HS-27A (cell line): Measurements from ENCODE around the gene ZNF554.

Source experiments
- DNase-seq: peaks from one replicate; pipeline ENCODE4 v3.0.0-alpha.2; 2012; ENCODE audit warnings: low read depth, missing footprints

Gene ZNF554

DNA sequence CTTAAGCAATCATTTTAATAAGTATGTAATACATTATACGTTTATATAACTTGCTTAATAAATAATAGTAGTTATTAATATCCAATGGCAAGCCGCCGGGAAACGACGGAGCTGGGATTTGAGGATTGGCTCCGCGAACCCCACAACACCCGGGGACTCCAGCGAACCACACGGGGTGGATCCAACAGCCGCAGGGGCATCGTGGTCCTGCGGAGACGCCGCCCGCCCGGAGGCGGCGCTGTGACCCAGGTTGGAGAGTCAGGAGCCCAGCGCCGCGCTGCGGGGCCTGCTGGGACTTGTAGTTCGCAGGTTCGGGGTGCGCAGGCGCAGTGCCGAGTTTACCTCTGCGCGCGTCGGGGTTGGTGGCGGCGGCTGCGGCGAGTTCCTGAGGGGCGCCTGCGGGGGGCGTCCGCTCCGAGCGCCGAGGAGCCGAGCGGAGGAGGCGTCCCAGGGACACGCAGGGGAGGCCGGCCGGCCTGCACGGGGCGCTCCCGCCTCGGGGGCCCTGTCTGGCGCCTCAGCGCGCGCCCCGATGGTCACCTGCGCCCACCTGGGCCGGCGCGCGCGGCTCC, at the start of gene ZNF554:
ZNF554 (plus strand) TSS at position 329 of the 572 bp plus-strand sequence; CDS start at position 533, 204 bp downstream.
- DNase-seq = peak; percentile 68

DNA sequence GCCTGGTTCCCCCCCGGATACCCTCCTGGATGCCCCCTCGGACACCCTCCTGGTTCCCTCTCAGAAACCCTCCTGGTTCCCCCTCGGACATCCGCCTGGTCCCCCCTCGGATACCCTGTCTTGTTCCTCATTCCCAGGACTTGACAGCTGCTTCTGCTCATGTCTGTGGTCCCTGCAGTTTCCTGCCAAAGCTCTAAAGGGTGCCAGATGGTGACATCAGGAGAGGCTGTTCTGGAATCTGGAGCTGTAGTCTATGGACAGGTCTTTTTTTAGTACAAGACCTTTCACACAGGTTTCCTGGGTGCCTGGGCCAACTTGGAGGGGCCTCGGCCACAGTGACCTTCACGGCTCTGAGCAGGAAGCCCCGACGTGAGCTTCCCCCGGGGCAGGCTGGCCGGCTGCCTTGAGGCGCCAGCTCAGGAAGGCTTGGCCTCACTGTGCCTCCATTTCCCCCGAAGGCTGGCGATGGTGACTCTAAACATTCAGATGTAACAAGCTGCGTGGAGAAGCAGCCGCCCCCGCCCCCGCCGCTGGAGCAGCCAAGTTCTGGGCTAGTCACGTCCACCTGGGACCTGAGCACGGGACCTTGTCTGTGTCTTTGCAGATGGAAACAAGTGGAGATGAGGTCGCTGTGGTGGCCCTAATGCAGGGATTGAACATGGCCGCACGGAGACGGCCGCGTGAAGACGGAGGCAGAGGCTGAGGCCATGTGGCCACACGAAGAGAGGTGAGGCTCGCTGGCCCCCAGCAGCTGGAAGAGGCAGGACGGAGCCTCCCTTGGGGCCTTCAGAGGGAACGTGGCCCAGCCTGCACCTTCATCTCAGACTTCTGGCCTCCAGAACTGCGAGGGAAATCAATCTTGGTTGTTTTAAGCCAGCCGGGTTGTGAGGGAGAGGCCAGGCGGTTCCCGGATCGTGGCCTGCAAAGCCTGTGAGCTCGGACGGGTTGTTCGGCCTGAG, 49.3 kb upstream of the ZNF554 start:
- no peak for DNase-seq

DNA sequence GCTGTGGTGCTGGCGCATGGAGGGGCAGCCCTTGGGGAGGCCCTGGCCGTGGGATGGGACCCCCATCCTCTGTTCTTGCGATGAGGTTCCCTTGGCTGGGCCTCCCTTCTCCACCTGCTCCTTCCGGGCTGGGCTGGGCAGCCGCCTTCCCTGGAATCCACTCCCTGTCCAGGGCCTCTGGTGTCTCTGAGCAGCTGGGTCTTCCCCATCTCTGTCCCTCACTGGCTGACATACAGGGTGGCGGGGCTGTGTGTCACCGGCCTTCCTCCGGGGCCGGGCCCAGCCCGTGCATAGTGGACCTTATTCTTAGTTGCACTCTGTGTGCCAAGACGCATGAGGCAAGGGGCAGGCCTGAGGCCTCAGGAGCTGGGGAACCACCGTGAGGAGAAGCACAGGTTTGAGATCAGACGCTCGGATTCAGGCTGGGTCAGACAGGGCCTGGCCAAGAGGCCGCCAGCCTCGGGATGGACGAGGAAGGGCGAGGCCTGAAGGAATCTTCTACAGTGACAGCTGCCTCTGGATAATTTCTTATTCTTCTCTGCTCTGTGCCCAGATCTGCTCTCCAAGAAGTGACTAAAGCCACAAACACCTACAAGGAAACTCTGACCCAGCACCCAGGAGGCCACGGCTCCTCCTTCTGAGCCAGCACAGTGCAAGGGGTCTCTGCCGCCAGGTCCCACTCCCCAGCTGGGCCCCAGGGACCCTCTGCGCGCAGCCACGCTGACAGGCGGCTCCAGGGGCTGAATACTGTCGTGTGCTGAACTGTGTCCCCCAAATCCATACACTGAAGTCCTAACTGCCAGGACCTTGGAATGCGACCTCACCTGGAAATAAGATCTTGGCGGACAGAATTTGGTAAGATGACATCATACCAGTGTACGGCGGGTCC, 47.6 kb upstream of the ZNF554 start:
- no peak for DNase-seq

DNA sequence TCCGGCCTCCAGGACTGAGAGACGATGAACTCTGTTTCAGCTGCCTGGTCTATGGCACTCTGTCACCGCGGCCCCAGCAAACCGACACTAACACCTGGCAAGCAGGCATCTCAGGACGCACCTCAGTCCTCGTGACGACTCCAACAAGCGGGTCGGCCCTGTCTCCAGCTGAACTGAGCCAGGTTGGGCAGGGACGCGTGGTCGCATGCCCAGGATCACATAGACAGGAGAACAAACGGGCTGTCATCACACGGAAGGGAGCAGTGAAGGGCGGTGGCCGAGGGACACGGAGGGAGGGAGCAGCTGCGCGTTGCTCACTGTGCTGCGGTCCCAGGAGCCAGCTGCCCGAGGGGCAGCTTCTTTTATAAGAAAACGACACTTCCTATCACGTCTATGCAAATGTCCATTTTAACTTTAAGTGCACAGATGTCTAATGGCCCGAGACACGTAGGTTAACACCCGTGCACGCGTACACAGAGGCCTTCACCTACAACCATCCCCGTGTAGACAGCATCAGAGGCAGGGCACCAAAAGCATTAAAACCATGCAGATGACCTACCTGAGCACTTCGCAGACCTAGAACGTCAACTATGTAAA, 45.5 kb upstream of the ZNF554 start:
- no peak for DNase-seq

DNA sequence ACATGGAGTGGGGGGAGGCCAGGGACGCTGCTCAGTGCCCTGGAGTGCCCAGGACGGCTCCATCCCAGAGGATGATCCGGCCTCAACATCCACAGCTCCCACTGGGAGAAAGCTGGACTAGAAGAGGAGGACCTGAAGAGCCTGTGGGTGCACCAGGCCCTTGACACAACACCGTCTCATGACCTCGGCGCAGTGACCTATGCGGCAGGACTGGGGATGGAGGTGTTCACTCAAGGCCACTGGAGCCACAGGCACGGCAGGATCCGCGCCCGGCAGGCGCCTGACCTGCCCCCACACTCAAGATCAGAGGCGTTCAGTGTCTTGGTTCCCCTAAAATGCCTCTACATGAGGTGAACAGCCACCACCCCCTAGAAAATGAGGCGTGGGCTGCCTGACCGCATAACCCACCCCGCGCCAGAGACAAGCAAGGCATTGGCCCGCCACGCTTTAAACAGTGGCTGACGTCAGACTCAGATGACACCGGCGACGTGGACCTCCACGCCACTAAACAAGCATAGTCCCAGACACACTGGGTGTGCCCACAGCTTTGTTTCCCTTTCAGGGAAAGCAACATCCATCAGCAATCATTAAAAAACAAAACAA, 44.6 kb upstream of the ZNF554 start:
- no peak for DNase-seq

DNA sequence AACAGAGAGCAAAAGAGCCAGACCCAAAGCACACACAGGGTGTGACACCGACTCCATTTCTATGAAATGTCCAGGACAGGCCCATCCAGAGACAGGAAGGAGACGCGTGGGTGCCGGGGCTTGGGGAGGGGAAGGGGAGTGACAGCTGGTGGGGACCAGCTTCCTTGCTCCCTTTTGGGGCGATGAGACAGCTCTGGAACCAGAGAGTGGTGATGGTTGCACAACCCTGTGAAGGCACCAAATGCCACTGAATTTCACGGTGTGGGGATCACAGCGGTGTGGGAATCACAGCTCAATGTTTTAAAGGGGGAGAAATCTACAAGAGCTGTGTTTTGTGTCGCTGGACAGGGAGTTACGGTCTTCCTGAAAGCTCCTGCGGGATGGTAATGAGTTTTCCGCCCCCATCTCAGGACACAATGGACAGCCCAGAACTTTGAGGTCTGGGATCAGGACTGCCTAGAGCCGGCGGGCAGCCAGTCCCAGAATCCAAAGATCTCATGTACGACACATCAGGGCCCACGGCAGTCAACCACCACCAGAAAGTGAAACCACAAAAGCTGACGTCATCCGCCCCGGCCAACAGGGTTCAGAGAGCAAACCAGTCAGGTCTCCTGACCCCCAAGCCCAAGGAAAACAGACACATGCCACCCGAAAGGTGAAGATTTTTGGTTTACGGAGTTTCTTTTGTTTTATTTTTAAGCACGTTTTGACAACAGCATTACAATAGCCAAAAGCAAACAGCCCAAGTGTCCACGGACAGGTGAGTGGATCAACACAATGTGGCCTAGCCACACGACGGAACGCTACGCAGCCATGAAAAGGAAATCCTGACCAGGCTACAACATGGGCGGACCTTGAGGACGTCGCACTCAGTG, 43.9 kb upstream of the ZNF554 start:
- no peak for DNase-seq

DNA sequence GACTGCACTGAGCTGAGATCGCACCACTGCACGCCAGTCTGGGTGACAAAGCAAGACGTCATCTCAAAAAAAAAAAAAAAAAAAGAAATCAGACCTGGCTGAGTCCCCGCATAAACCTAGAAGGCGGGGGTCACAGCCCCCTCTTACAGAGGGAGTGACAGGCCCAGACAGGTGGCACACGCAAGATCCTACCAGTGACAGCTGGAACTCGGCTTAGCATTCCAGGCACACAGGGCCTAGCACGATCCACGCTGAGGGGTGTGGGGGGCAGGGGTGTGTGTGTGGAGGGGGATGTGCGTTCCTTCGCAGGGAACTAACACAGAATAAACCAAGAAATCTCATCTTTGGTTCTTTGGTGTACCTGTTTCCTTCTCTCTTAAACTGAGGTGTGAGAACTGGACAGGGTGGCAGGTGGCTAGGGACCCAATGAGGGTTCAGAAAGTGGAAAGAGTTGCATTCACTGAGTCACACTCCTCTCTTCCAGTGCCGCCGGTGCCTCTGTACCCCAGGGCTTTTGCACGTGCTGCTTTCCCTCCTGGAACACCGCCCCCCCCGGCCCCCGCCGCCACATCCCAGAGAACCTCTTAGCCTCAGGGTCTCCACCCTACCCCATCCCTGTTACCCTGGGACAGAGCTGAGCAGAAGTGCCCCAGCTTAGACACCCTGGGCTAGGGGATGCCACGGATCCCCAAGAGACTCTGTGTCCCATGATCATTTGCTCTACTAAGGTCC, 41.5 kb upstream of the ZNF554 start:
- no peak for DNase-seq

DNA sequence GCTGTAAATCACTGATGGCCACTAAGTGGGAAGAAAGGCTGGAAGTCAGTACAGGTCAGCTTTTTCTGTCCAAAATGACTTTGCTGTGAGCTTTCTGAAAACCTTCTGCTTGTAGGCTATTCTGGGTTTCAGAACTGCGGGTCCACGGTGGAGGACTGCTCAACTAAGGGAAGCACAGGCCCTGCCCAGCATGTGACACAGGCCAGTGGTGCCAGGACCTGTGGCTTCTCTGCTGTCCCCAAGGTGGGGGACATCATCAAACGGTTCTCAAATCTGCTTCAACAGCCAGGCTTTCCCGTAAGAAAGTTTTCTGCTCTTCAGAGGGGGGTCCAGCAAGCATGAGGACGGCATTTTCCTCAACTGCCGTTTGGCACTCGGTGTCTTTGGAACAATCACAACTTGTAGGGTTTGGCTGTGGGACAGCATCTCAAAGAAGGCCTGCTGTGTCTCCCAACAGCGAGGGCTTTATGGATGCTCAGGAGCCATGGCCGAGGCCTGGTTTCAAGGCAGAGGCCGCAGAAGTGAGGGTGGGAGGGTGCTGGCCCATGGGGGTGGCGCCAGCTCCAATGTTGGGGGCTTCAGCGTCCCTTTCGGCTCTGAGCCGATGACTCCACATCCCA, 40.4 kb upstream of the ZNF554 start:
- DNase-seq = no peak

DNA sequence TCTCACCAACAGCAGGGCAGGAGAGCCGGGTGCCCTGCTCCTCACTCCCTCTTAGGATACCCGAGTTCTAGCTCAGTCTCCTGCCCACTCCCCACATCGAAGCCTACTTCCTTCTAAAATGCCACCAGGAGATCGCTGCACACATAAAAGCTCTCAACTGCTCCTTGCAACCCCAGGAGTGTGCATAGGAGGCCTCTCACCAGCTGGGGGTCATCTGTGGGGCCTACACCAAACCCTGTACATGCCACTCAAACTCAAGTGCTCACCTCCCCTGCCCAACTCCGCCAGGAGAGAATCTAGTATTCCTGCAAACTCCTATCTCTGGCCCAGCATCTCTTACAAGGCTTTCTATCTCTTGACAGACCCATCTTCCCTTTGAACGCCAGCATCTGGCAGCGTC, 39.4 kb upstream of the ZNF554 start:
- no peak for DNase-seq

DNA sequence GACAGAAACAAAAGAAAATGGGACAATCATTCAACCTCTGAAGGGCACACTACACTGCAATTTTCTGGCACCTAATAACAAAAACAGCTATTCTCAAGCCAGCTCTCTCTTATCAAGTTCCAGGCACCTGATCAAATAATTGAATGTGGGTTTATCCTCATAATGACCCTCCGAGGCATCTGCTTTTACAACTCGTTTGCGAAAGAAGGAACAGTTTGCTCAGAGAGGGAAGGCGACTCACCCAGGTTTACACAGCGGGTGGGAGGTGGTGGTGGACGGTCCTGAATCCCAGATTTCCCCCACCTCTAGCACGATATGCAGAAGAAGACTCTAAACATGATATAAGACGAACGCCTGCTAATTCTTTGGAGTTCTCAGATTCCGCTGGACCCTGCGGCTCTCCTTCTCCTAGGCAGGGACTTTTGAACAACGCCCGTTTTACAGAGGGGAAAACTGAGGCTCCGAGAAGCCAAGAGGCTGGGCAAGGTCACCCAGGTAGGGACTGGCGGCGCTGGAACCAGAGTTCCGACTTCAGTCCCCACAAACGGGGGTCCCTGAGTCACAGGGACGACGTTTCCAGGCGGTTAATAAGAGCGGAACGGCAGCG, 37.2 kb upstream of the ZNF554 start:
- DNase-seq = no peak

DNA sequence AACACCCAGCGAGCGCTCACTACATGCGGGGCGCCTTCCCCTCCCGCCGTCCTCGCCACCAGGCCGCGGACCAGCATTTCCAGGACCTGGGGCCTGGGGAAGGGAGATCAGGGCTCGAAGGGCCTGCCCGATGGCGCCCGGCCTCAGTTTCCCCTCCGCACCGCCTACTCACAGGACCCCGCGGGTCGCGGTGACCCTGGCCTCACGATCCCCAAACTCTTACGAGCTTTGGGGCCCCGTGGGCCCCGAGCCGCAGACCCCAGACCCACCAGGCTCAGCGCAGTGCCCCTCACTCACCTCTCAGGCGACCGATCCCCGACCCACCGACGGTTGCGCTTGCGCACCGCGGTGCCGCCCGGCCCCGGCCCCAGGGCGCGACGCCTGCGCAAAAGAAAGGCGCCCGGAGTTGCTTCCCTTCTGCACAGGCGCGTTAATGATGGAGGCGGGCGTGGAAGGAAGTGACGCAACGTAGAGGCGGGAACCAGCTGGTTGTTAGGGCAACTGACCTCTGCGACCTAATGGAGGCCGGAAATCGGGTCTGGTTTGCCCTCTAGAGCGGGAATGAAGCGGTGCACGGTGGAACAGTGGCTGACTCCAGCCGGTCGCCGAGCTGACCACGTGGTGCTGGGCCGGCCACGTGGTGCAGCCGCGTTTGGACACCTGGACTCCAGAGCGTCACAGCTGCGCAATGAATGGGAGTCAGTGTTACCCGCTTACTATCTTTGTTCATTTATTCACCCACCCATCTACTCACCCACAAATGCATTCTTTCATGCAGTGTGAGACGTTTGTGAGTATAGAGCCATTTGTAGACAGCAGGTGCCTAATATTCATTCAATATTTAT, 36.5 kb upstream of the ZNF554 start, which contains the start of gene SGTA:
SGTA (minus strand) TSS at position 338 of the 845 bp plus-strand sequence. CDS start 14,205 bp downstream, outside the sequence.
- DNase-seq = peak; percentile 94

DNA sequence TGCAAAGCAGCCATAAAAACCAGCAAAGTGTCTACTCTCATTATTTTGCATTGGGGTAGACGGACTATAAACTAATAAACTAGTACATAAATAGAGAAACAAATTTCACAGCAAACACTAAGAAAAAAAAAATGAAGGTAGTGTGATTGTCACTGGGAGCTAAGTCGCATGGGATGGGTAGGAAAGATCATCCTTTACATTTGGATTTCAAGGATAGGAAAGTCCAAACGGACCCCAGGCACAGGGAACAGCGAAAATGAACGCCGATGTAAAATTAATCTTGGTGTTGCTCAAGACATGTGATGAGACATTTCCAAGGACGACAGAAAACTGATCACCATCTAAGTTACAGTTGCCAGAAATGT, 35.9 kb upstream of the ZNF554 start:
- DNase-seq = no peak

DNA sequence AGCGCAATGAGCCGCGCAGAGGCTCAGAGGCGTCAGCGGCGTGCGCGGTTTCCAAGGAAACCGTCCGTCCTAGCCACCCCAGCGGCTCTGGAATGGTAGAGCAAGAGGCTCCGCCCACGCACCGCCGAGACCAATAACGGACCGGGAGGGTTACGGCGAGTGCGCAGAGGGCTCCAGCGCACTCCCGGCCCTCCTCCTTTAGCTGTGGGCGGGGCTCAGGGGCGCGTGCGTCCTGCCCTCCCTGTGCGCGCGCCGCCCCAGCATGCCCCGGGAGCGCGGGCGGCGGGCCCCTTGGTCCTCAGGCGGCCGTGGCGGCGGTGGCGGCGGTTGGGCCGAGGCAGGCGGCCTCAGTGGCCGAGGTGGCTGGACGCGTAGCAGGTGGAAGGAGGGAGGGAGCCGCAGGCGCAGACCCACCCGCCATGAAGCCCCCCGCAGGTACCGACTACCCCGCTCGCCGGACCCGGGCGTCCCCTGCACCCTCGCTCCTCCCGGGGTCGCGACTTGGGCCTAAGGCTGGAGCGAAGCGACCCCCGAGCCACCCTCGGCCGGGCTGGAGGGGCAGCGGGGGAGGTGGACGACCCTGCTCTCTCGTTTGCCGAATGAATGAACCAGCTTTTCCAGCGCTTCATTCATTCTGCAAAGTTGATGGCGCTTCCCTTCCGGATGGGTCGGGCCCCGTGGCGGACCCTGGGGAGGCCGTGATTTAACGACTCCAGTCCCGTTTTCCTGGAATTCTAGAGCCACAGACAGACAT, 34.2 kb upstream of the ZNF554 start, which contains the start of gene THOP1:
THOP1 (plus strand) TSS at position 260 of the 754 bp plus-strand sequence; CDS start at position 420, 160 bp downstream.
- DNase-seq = peak; percentile 85

DNA sequence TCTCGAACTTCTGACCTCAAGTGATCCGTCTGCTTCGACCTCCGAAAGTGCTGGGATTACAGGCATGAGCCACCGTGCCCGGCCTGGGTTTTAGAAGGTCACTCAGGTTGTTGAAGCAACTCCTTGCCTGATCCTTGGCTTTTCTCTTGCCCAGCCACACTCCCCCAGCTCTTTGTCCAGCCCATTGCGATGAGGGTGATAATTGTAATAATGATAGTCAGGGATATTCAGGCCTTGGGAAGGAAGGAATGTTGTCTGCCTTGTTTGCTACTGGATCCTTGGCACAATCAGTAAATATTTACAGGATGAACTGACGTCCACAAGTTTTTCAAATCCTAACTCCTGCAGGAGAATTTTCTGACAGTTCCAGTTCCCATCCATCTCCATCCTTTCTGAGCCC, 32.6 kb upstream of the ZNF554 start:
- no peak for DNase-seq

DNA sequence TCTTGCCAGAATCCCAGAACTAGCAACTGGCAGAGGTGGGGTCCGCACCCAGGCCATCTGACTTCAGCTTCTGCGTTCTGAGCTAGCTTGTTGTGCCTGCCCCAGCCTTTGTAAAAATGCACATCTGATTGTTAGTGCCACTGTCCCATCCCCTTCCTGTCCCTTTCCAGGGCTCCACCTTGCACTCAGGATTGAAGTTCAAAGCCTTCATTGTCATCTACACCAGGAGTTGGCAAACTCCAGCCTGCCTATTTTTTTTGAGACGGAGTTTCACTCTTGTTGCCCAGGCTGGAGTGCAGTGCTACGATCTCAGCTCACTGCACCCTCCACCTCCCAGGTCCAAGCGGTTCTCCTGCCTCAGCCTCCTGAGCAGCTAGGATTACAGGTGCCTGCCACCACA, 31.4 kb upstream of the ZNF554 start:
- DNase-seq = no peak

DNA sequence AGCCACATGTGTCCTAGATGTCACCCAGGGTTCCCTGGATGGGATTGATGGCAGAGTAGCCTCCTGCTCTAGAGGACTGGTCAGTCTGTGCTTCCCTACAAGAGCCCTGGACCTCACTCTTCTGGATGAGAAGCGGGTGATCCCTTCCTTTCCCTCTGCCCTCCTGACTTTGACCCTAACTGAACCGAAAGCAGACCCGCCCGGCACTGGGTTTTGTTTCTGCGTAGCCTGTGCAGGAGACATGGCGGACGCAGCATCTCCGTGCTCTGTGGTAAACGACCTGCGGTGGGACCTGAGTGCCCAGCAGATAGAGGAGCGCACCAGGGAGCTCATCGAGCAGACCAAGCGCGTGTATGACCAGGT, 29.5 kb upstream of the ZNF554 start:
- no peak for DNase-seq
